Hepatocyte (in vitro differentiated cells): Measurements from ENCODE around the gene ARIH1.
"Not testable (repeated sequence)": the region's sequence is repeated elsewhere in the genome, so short reads cannot be mapped to it uniquely, and the experiment has no call there.

ENCODE experiments used
- EZH2 ChIP-seq: fragments of 200-600 bp; sonication (generic); IDR thresholded peaks from 2 replicates; pipeline ENCODE4 v1.6.1; 2016; ENCODE audit warnings: antibody characterized with exemption, mild to moderate bottlenecking, borderline replicate concordance
- EZH2phosphoT487 ChIP-seq: fragments of 200-600 bp; sonication (generic); IDR thresholded peaks from one replicate; pipeline ENCODE4 v1.6.1; 2018; ENCODE audit warnings: antibody characterized with exemption, mild to moderate bottlenecking, low read depth, moderate library complexity; ENCODE audit not compliant: unreplicated experiment, severe bottlenecking
- TF ChIP-seq, protein P1 (sequence below): fragments of 200-600 bp; sonication (generic); IDR thresholded peaks from 2 replicates; pipeline ENCODE4 v1.5.1; 2016; ENCODE audit warnings: antibody characterized with exemption, mild to moderate bottlenecking; ENCODE audit not compliant: poor library complexity

DNA sequence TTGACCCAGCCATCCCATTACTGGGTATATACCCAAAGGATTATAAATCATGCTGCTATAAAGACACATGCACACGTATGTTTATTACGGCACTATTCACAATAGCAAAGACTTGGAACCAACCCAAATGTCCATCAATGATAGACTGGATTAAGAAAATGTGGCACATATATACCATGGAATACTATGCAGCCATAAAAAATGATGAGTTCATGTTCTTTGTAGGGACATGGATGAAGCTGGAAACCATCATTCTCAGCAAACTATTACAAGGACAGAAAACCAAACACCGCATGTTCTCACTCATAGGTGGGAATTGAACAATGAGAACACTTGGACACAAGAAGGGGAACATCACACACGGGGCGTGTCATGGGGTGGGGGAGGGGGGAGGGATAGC, 31.3 kb upstream of the ARIH1 start:
- not testable (repeated sequence) for TF ChIP-seq EZH2, EZH2phosphoT487
- TF ChIP-seq, protein P1, sequence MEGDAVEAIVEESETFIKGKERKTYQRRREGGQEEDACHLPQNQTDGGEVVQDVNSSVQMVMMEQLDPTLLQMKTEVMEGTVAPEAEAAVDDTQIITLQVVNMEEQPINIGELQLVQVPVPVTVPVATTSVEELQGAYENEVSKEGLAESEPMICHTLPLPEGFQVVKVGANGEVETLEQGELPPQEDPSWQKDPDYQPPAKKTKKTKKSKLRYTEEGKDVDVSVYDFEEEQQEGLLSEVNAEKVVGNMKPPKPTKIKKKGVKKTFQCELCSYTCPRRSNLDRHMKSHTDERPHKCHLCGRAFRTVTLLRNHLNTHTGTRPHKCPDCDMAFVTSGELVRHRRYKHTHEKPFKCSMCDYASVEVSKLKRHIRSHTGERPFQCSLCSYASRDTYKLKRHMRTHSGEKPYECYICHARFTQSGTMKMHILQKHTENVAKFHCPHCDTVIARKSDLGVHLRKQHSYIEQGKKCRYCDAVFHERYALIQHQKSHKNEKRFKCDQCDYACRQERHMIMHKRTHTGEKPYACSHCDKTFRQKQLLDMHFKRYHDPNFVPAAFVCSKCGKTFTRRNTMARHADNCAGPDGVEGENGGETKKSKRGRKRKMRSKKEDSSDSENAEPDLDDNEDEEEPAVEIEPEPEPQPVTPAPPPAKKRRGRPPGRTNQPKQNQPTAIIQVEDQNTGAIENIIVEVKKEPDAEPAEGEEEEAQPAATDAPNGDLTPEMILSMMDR = not testable (repeated sequence)
